ENCODE results near the gene PITPNM1.
"Not testable (repeated sequence)": the region's sequence is repeated elsewhere in the genome, so short reads cannot be mapped to it uniquely, and the experiment has no call there.

Gene PITPNM1

GRCh38 chr11:67523556-67524479 is 18.7 kb upstream of the PITPNM1 start:
- DNase-seq (ENCODE audit: low spot score), result no peak

GRCh38 chr11:67522844-67523555 is 17.8 kb upstream of the PITPNM1 start, which contains the start of gene CABP2:
Gene CABP2 (minus strand): TSS chr11:67523446. CDS start chr11:67523326, 120 bp downstream.
- DNase-seq (ENCODE audit: low spot score), result no peak

- DNase-seq (ENCODE audit: low spot score), result no peak
Observed at GRCh38 chr11:67522338-67522737, 17.2 kb upstream of the PITPNM1 start.

- no peak for DNase-seq (ENCODE audit: low spot score)
Observed at GRCh38 chr11:67521924-67522323, 16.8 kb upstream of the PITPNM1 start.

GRCh38 chr11:67520856-67521824 is 16.0 kb upstream of the PITPNM1 start:
- DNase-seq (ENCODE audit: low spot score), result no peak

- DNase-seq (ENCODE audit: low spot score), result no peak
Observed at GRCh38 chr11:67519726-67520125, 14.6 kb upstream of the PITPNM1 start.

- no peak for DNase-seq (ENCODE audit: low spot score)
Observed at GRCh38 chr11:67517784-67518552, 12.8 kb upstream of the PITPNM1 start.

- no peak for DNase-seq (ENCODE audit: low spot score)
Observed at GRCh38 chr11:67516806-67517205, 11.6 kb upstream of the PITPNM1 start.

- DNase-seq (ENCODE audit: low spot score), result no peak
Observed at GRCh38 chr11:67514116-67514515, 9.0 kb upstream of the PITPNM1 start.

GRCh38 chr11:67511558-67511957 is 6.4 kb upstream of the PITPNM1 start:
- DNase-seq (ENCODE audit: low spot score), result not testable (repeated sequence)

- DNase-seq (ENCODE audit: low spot score), result no peak
Observed at GRCh38 chr11:67510023-67510345, 4.8 kb upstream of the PITPNM1 start.

- peak; percentile 99 for DNase-seq (ENCODE audit: low spot score)
Observed at GRCh38 chr11:67508486-67509121, 3.4 kb upstream of the PITPNM1 start.

- DNase-seq (ENCODE audit: low spot score), result peak; percentile 99
Observed at GRCh38 chr11:67507864-67508485, 2.8 kb upstream of the PITPNM1 start, which contains the start of gene CDK2AP2. Gene CDK2AP2 (minus strand): TSS chr11:67508162. CDS start chr11:67508082, 80 bp downstream.

GRCh38 chr11:67507242-67507863 is 2.2 kb upstream of the PITPNM1 start:
- DNase-seq (ENCODE audit: low spot score), result no peak

GRCh38 chr11:67506426-67507051 is 1.4 kb upstream of the PITPNM1 start:
- no peak for DNase-seq (ENCODE audit: low spot score)

GRCh38 chr11:67505605-67506396 is 638 bp upstream of the PITPNM1 start:
- peak; percentile 92 for DNase-seq (ENCODE audit: low spot score)

GRCh38 chr11:67504005-67504949 is 886 bp downstream of the PITPNM1 start:
- DNase-seq (ENCODE audit: low spot score), result no peak
